Tibial nerve (tissue), 4 donors: ENCODE results near the gene MPRIP. TPM values are rescaled to one million over a fixed set of nuclear protein-coding genes. Genes with fewer than 3 reads are reported as not detected.

ENCODE experiments used
- DNase-seq, 2 donors: peaks; one replicate each; pipeline ENCODE4 v3.0.0-alpha.2; 2019; ENCODE audit warnings: low spot score in 2 of 2
- H3K27ac ChIP-seq, 4 donors: fragments of 200-600 bp; sonication (generic) in 3 of 4; one replicate each; pipeline ENCODE4 v1.5.1; 2017 to 2019; ENCODE audit warnings: mild to moderate bottlenecking in 1 of 4
- H3K27me3 ChIP-seq, 2 donors: fragments of 200-600 bp; sonication (generic) in 1 of 2; one replicate each; pipeline versions ENCODE4 v1.5.1 to v1.6.0; 2017 to 2019
- H3K36me3 ChIP-seq, 3 donors: fragments of 200-600 bp; sonication (generic); one replicate each; pipeline ENCODE4 v1.5.1; 2018 to 2019
- H3K4me1 ChIP-seq, 4 donors: fragments of 200-600 bp; sonication (generic) in 3 of 4; one replicate each; pipeline ENCODE4 v1.5.1; 2017 to 2019
- H3K4me3 ChIP-seq, 4 donors: fragments of 200-600 bp; sonication (generic) in 3 of 4; one replicate each; pipeline ENCODE4 v1.5.1; 2017 to 2019; ENCODE audit warnings: mild to moderate bottlenecking in 1 of 4, moderate library complexity in 1 of 4
- H3K9me3 ChIP-seq, 4 donors: fragments of 200-600 bp; sonication (generic) in 3 of 4; one replicate each; pipeline ENCODE4 v1.5.1; 2017 to 2019
- CTCF ChIP-seq, 5 experiments: fragments of 200-600 bp in 3 of 5; fragments of 450-650 bp in 2 of 5; sonication (generic) in 3 of 5; IDR thresholded peaks; one replicate each; pipeline ENCODE4 v1.5.1; 2016 to 2019; ENCODE audit warnings: antibody characterized with exemption in 5 of 5, mild to moderate bottlenecking in 3 of 5, moderate library complexity in 2 of 5
- EP300 ChIP-seq, 2 donors: sonication (generic); formaldehyde crosslinking; IDR thresholded peaks; one replicate each; pipeline ENCODE4 v1.6.1; 2017; ENCODE audit warnings: antibody characterized with exemption in 2 of 2, mild to moderate bottlenecking in 1 of 2
- POLR2A ChIP-seq, 2 donors: fragments of 450-650 bp; IDR thresholded peaks; one replicate each; pipeline ENCODE4 v1.6.1; 2017; ENCODE audit warnings: antibody characterized with exemption in 2 of 2, mild to moderate bottlenecking in 2 of 2, moderate library complexity in 2 of 2
- WGBS, 2 donors: methylation state at CpG; one replicate each; pipeline ENCODE4 v1.1.5; 2018; 5-methylcytosine and 5-hydroxymethylcytosine counted together
- total RNA-seq, 4 donors: library from RNA; depleted of rRNA; stranded (reverse); fragments of >200 nt; gene quantifications; one replicate each; pipeline ENCODE4 v1.1.0, GENCODE V29; 2016

The MPRIP gene
- total RNA-seq, 4 donors from 2014 or later = 216 to 291 (median 265) TPM

GRCh38 chr17:17109256-17109655 is 67.0 kb downstream of the MPRIP start:
- DNase-seq = no peak
- no peak for TF ChIP-seq POLR2A (IDR thresholded peaks at IDR 0.05)
- TF ChIP-seq CTCF (IDR thresholded peaks at IDR 0.05) = no peak
- TF ChIP-seq EP300 (IDR thresholded peaks at IDR 0.05) = no peak
- H3K4me3 ChIP-seq = no peak overlapping the region
- peaks cover 3 to 98% (median 63%) of the 10 kb centered on the region in 4 donors for H3K4me1 ChIP-seq
- H3K36me3 ChIP-seq = no peaks in the 10 kb centered on the region
- no peaks in the 10 kb centered on the region for H3K9me3 ChIP-seq
- peak overlapping the region; percentile 15 to 87 (median 46) for H3K27ac ChIP-seq
- 70 to 75% methylated on average over 4 of the region's 4 CpGs for WGBS, 2 donors
- H3K27me3 ChIP-seq = no peaks in the 10 kb centered on the region

- H3K4me3 ChIP-seq = no peak overlapping the region
- H3K4me1 ChIP-seq = peaks cover 3 to 98% (median 65%) of the 10 kb centered on the region in 4 donors
- WGBS, 2 donors = 43 to 49% methylated on average over 5 of the region's 5 CpGs
- peak in 1 of 2 donors; percentile 30 for TF ChIP-seq EP300 (IDR thresholded peaks at IDR 0.05)
- TF ChIP-seq POLR2A (IDR thresholded peaks at IDR 0.05) = no peak
- no peak for TF ChIP-seq CTCF (IDR thresholded peaks at IDR 0.05)
- H3K27ac ChIP-seq = peak overlapping the region; percentile 15 to 87 (median 46)
- H3K36me3 ChIP-seq = no peaks in the 10 kb centered on the region
- H3K27me3 ChIP-seq = no peaks in the 10 kb centered on the region
- no peaks in the 10 kb centered on the region for H3K9me3 ChIP-seq
- peak; percentile 18 to 39 for DNase-seq
These were observed 67.7 kb downstream of the MPRIP start for GRCh38 chr17:17109907-17110306.

- H3K27me3 ChIP-seq = no peaks in the 10 kb centered on the region
- H3K4me1 ChIP-seq = peaks cover 3 to 98% (median 66%) of the 10 kb centered on the region in 4 donors
- WGBS, 2 donors = 51% methylated on average over 5 of the region's 5 CpGs
- no peak overlapping the region for H3K4me3 ChIP-seq
- H3K27ac ChIP-seq = peak overlapping the region in 3 of 4 donors; percentile 23 to 87 (median 68)
- H3K36me3 ChIP-seq = no peaks in the 10 kb centered on the region
- no peak for DNase-seq
- TF ChIP-seq POLR2A (IDR thresholded peaks at IDR 0.05) (no peak), EP300 (IDR thresholded peaks at IDR 0.05) (no peak), CTCF (IDR thresholded peaks at IDR 0.05) (no peak)
- no peaks in the 10 kb centered on the region for H3K9me3 ChIP-seq
These were observed 68.3 kb downstream of the MPRIP start for GRCh38 chr17:17110520-17110919.

GRCh38 chr17:17111401-17112393 is 69.4 kb downstream of the MPRIP start:
- no peak for DNase-seq
- peak overlapping the region in 3 of 4 donors; percentile 13 to 87 (median 68) for H3K27ac ChIP-seq
- H3K4me1 ChIP-seq = peaks cover 6 to 98% (median 62%) of the 10 kb centered on the region in 4 donors
- H3K9me3 ChIP-seq = no peaks in the 10 kb centered on the region
- no peak overlapping the region for H3K4me3 ChIP-seq
- H3K36me3 ChIP-seq = no peaks in the 10 kb centered on the region
- no peaks in the 10 kb centered on the region for H3K27me3 ChIP-seq
- no peak for TF ChIP-seq POLR2A (IDR thresholded peaks at IDR 0.05)
- TF ChIP-seq EP300 (IDR thresholded peaks at IDR 0.05) = no peak
- TF ChIP-seq CTCF (IDR thresholded peaks at IDR 0.05) = no peak
- WGBS, 2 donors = 82 to 86% methylated on average over 26 of the region's 26 CpGs

GRCh38 chr17:17112628-17113200 is 70.5 kb downstream of the MPRIP start:
- peaks cover 5 to 98% (median 57%) of the 10 kb centered on the region in 4 donors for H3K4me1 ChIP-seq
- TF ChIP-seq POLR2A (IDR thresholded peaks at IDR 0.05) = no peak
- TF ChIP-seq CTCF (IDR thresholded peaks at IDR 0.05) = no peak
- no peak for TF ChIP-seq EP300 (IDR thresholded peaks at IDR 0.05)
- no peak for DNase-seq
- H3K36me3 ChIP-seq = no peaks in the 10 kb centered on the region
- 78 to 90% methylated on average over 9 to 11 of the region's 11 CpGs for WGBS, 2 donors
- peak overlapping the region in 2 of 4 donors; percentile 68 to 87 for H3K27ac ChIP-seq
- no peak overlapping the region for H3K4me3 ChIP-seq
- H3K27me3 ChIP-seq = no peaks in the 10 kb centered on the region
- no peaks in the 10 kb centered on the region for H3K9me3 ChIP-seq
